Activated naive CD4-positive, alpha-beta T cell treated with anti-CD3 and anti-CD28 coated beads, Interleukin-2, amount 50 U/mL, for 72 hours (primary cell): Measurements from ENCODE around the gene KRT83. TPM values are rescaled to one million over a fixed set of nuclear protein-coding genes. Genes with fewer than 3 reads are reported as not detected.
A peak's percentile ranks its signal among the peaks of the same experiment; 100 is the strongest.
"Not testable (repeated sequence)": the region's sequence is repeated elsewhere in the genome, so short reads cannot be mapped to it uniquely, and the experiment has no call there.

Source experiments
- ATAC-seq, 2 donors: fragments of 150-1000 bp; cut with Tn5 transposase; 2 replicates each; pipeline ENCODE4 v1.10.0; 2021; ENCODE audit warnings: mild to moderate bottlenecking in 2 of 2, moderate library complexity in 2 of 2
- DNase-seq, 2 donors: peaks; one replicate each; pipeline ENCODE4 v3.0.0; 2021 to 2022; ENCODE audit warnings: low spot score in 2 of 2
- H3K27ac Mint-ChIP-seq, 2 donors: one replicate each; pipeline ENCODE4 v1.8.0; 2022; ENCODE audit warnings: mild to moderate bottlenecking in 2 of 2, mixed read lengths in 2 of 2
- H3K36me3 Mint-ChIP-seq, 2 donors: one replicate each; pipeline ENCODE4 v1.8.0; 2022; ENCODE audit warnings: mixed read lengths in 2 of 2
- H3K9me3 Mint-ChIP-seq, 2 donors: one replicate each; pipeline ENCODE4 v1.8.0; 2022; ENCODE audit warnings: mixed read lengths in 2 of 2
- total RNA-seq, 2 donors: library from RNA; stranded (reverse); gene quantifications; one replicate each; pipeline ENCODE4 v1.2.3, GENCODE V29; 2022

Gene KRT83
- total RNA-seq, 2 donors from 2014 or later = not detected

DNA sequence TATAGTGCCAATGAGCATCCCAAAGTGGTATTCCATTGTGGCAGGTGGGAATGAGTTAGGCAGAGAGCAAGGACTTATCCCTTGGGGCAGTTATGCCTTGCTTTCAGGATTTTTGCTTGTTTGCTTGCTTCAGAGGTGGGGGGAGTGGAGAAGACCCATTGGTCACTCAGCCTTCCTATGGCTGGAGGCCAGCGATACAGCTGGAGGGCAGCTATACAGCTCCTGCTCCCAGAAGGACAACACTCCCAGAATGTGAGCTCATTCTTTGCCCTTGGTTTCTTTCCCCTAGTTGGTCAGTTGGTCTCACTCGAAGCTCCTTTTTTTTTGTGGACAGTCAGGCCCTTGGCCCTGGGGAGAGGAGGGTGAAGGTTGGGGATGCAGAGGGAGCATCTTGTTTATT, 14.5 kb downstream of the KRT83 start:
- H3K9me3 Mint-ChIP-seq = no peaks in the 10 kb centered on the region
- H3K27ac Mint-ChIP-seq = no peak overlapping the region
- H3K36me3 Mint-ChIP-seq = peaks cover 0 to 4% of the 10 kb centered on the region in 2 donors
- DNase-seq = no peak
- ATAC-seq = no peak

DNA sequence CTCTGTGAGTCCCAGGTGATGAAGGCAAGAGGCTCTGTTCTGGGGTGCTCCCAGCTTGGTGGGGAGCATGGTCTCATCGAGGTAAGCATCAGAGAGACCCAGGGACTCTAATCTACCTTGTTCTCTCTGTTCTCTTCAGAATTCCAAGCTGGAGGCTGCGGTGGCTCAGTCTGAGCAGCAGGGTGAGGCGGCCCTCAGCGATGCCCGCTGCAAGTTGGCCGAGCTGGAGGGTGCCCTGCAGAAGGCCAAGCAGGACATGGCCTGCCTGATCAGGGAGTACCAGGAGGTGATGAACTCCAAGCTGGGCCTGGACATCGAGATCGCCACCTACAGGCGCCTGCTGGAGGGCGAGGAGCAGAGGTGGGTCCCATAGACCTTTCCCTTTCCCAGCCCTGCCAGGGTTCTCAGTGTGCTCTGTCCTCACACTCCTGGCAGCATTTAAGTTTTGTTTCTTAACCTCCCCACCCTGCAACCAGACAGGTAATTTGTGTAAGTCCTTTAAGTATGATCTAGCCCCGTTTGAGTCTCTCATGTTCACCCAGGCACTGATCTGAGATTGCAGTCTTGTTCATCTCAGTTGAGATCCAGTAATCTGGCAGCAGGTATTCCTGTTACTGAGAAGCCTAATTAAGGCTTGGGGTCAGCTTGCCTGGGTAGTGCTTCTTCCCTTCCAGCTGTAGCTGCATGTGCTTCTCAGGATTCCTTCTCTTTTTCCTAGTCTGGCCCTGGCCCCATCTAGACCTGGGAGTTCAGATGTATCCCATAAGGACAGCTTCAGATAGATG, 15.1 kb downstream of the KRT83 start:
- Mint-ChIP-seq H3K36me3 (peaks cover 0 to 4% of the 10 kb centered on the region in 2 donors), H3K9me3 (no peaks in the 10 kb centered on the region), H3K27ac (no peak overlapping the region)
- ATAC-seq = no peak
- peak in 1 of 2 donors; percentile 21 for DNase-seq

DNA sequence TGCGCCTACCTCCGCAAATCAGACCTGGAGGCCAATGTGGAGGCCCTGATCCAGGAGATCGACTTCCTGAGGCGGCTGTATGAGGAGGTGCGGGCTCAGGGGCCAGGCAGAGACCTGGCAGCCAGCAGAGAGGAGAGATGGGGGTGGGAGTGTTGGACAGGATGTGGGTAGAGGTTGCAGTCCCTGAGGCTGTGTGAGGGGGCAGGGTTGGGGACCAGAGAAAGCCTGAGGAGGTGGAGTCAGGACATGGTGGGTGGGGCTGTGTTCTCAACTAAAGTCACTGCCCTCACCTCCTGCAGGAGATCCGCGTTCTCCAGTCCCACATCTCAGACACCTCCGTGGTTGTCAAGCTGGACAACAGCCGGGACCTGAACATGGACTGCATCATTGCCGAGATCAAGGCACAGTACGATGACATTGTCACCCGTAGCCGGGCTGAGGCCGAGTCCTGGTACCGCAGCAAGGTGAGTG, 16.2 kb downstream of the KRT83 start:
- not testable (repeated sequence) for H3K9me3 Mint-ChIP-seq, H3K27ac Mint-ChIP-seq, DNase-seq, H3K36me3 Mint-ChIP-seq
- ATAC-seq = peak; percentile 44 to 57

DNA sequence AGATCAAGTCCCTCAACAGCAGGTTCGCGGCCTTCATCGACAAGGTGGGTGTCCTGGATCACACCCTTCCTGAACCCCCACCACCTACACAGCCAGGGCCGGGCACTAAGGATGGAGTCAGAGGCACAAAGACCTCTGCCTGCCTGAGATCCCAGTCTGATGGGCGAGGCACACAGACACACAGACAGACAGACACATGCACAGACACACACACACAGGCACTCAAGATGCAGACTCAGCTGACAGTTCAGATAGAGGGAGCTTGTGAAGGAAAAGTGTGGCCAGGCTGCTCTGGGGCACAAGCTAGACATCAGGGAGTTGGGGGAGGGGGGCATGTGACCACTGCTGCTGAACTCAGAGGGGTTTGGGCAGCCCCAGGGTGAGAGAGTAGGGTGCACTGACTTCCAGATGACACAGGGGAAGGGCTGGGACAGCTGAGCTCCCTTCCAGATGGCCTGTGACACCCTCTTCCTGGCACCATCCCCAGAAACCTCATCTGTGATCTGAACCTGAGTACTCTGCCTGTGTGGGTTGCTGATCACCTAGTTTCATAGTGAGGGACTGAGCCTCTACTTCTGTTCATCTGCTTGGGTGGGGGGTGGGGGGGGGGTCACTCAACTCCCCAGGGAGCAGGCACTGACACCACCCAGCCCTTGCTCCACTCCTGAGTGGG, 18.8 kb downstream of the KRT83 start:
- ATAC-seq = not testable (repeated sequence)

DNA sequence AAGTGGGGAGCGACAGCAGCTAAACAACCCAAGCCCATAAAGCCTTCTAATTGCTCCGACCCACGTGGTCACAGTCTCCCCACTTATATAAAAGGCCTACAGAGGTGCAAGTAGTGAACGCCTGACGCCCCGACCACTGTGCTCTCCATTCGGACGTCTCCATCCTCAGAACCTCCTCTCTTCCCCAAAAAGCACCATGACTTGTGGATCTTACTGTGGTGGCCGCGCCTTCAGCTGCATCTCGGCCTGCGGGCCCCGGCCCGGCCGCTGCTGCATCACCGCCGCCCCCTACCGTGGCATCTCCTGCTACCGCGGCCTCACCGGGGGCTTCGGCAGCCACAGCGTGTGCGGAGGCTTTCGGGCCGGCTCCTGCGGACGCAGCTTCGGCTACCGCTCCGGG, 19.5 kb downstream of the KRT83 start:
- H3K27ac Mint-ChIP-seq, ATAC-seq, H3K36me3 Mint-ChIP-seq, DNase-seq, H3K9me3 Mint-ChIP-seq: not testable (repeated sequence)

More for the DNA sequence above, 18.8 kb downstream of the KRT83 start:
- not testable (repeated sequence) for H3K36me3 Mint-ChIP-seq, H3K9me3 Mint-ChIP-seq, DNase-seq, H3K27ac Mint-ChIP-seq

DNA sequence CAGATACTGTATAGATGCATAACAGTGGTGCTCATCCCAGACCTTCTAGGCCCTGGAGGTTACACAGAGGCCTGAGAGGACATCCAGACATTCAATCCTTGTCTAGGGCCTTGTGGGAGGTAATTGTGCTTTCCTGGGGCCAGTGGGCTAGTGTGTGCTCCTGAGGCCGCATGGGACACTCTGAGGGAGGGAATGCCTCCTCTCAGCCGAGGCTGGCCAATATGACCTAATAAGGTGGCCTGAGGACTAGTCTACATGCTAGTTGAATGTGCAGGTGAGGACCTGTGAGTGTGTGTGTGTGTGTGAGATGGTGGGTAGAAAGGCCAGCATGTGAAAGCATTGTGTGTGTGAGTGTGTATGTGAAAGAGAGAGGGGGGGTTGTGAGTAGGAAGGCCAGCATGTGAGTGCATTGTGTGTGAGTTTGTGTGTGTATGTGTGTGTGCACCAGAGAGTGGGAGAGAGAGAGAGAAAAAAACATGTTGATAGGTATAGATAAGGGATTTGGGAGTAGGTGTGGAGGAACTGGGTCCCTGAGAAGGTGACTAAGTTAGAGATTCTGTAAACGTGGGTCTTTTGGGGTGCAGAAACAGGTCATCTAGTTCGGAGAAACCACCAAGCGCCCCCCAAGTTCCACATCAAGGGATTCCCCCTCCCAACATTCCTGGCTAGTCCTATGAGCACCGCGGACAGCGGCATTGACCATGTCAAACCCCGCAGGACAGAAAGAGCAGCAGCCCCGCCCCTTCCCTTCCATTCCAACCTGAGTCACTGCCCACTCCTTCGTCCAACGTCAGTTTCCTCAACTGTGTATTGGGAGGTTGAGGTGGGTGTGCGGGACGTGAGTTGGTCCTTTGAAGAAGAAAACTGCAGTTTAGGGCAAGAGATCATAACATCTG, 20.2 kb downstream of the KRT83 start:
- no peak overlapping the region for H3K27ac Mint-ChIP-seq
- no peaks in the 10 kb centered on the region for H3K36me3 Mint-ChIP-seq
- ATAC-seq (no peak), DNase-seq (peak in 1 of 2 donors; percentile 26)
- H3K9me3 Mint-ChIP-seq = no peaks in the 10 kb centered on the region

DNA sequence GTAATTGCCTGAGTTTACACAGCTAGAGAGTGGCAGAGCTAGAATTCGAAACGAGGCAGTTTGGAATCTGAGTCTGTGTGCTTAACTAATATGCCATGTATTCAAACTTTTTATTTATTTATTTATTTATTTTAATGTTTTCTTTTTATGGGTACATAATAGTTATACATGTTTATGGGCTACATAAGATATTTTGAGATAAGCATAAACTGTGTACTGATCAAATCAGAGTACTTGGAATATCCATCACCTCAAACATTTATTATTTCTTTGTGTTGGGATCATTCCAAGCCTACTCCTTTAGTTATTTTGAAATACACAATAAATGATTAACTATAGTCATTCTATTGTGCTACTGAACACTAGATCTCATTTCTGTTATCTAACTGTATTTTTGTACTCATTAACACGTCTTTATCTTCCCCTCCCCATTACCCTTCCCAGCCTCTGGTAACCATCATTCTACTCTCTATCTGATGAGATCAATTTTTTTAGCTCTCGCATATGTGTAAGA, 22.5 kb downstream of the KRT83 start:
- Mint-ChIP-seq H3K27ac (no peak overlapping the region), H3K9me3 (no peaks in the 10 kb centered on the region), H3K36me3 (no peaks in the 10 kb centered on the region)
- no peak for ATAC-seq
- no peak for DNase-seq

DNA sequence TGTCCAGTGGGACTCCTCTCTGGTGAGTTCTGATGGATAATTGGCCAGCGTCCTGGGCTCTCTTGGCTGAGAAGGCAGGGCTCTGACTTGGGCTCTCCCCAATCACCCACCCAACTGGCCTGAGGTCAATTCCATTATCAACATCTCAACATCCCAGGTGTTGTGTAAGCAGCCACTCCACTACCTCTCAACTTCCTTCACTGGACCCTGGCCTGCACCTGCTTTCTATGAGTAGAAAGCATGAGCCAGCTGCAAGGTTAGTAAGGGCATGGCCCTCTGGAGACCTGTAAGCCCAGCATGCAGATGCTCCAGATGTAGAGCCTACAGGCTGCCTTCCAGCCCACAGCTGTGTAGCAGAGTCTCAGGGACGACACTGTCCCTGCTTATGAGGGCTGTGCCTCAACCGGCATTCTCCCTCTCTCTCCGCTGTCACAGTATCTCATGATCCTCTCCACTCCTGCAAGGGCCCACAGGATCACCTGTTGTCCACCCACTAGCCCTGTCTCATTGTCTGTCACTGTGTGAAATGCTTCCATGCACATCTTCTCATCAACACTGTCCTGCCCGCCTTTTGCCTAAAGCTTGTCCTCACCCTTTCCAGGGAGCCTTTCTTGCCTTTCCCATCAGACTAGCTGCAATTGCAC, 24.5 kb downstream of the KRT83 start:
- Mint-ChIP-seq H3K9me3 (no peaks in the 10 kb centered on the region), H3K27ac (no peak overlapping the region), H3K36me3 (no peaks in the 10 kb centered on the region)
- ATAC-seq (no peak), DNase-seq (peak in 1 of 2 donors; percentile 20)

DNA sequence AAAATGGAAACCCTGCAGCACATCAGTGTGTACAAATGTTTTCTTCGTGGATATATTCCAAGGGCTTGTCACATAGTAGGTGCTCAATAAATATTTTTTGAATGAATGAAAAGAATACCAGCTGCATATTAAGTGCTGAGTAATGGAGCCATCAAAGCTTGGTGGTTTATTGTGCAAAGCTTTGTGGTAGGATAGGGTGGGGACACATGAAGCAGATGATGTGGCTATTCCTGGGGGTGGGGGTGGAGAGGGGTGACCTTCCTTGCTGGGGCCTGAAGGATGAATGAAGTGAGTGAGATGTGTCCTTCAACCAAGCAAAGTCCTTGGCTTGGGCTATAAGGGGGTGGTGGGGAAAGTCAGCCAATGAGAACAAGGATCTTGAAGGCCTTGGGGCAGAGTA, 25.5 kb downstream of the KRT83 start:
- ATAC-seq (no peak), DNase-seq (peak in 1 of 2 donors; percentile 20)
- Mint-ChIP-seq H3K9me3 (no peaks in the 10 kb centered on the region), H3K27ac (no peak overlapping the region), H3K36me3 (no peaks in the 10 kb centered on the region)

DNA sequence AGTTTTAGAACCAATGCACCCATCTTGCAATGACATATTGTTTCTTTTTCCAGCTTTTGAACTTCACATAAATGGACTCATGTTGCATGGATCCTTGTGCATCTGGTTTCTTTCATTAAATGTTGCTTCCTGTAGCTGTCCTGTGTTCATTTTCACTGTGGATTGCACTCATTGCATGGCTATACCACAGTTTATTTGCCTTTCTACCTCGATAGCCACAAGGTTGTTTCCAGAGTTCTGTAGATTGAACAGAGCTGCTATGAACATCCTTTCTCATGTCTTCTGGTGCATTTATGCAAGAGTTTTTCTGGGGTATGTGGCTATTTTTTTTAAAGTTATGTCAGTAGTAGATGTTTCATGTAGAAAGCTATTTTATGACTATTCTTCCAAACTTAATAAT, 26.4 kb downstream of the KRT83 start:
- ATAC-seq (no peak), DNase-seq (no peak)
- H3K27ac Mint-ChIP-seq = no peak overlapping the region
- no peaks in the 10 kb centered on the region for H3K9me3 Mint-ChIP-seq
- no peaks in the 10 kb centered on the region for H3K36me3 Mint-ChIP-seq

DNA sequence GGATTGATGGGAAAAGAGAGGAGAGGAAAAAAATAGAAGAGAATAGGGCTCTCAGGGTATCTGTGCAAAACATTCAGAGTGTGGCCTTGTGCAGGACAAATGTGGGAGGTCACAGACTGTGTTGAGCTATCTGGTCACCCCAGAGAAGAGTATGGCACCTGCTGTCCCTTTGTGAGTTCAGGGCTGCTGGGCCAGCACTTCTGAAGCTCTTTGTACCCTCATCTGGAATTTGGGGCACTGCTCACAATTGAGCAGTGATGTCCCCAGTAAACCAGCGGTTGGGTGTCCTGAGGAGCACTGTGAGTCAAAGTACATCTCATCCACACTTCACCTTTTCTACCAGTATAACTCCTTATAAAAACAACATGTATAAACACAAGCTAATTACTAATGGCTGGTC, 27.3 kb downstream of the KRT83 start:
- ATAC-seq (no peak), DNase-seq (peak in 1 of 2 donors; percentile 18)
- no peak overlapping the region for H3K27ac Mint-ChIP-seq
- H3K36me3 Mint-ChIP-seq = no peaks in the 10 kb centered on the region
- no peaks in the 10 kb centered on the region for H3K9me3 Mint-ChIP-seq

DNA sequence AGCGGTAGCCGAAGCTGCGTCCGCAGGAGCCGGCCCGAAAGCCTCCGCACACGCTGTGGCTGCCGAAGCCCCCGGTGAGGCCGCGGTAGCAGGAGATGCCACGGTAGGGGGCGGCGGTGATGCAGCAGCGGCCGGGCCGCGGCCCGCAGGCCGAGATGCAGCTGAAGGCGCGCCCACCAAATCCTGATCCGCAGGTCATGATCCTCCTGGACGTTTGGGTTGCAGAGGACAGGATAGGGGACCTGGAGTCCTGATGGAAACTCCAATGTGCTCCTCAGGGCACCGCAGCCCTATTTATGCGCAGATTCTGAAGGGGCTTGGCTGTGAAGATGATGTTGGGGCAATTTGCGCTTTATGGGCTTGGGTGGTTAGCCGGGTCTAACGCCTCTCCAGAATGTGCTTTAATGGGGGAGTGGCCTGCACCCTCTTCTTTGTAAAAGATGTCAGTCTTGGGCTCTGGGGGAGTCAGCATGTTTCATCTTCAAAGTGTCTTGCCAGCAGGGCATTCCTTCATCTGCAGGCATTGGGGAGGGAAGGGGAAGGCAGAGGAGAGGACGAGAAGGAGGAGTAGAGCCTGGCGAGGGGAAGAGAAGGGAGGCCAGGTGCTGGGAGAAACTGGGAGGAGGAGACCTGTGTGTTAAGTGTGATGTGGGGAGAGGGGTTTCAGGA, 29.8 kb downstream of the KRT83 start, which contains the start of gene KRT81:
TSS of gene KRT81 (minus strand) at position 268 of the 669 bp plus-strand sequence. CDS start at position 199, 69 bp downstream.
- Mint-ChIP-seq H3K9me3 (no peaks in the 10 kb centered on the region), H3K27ac (no peak within 1 kb of the TSS), H3K36me3 (no peaks in the 10 kb centered on the region)
- DNase-seq = no peak
- no peak for ATAC-seq

DNA sequence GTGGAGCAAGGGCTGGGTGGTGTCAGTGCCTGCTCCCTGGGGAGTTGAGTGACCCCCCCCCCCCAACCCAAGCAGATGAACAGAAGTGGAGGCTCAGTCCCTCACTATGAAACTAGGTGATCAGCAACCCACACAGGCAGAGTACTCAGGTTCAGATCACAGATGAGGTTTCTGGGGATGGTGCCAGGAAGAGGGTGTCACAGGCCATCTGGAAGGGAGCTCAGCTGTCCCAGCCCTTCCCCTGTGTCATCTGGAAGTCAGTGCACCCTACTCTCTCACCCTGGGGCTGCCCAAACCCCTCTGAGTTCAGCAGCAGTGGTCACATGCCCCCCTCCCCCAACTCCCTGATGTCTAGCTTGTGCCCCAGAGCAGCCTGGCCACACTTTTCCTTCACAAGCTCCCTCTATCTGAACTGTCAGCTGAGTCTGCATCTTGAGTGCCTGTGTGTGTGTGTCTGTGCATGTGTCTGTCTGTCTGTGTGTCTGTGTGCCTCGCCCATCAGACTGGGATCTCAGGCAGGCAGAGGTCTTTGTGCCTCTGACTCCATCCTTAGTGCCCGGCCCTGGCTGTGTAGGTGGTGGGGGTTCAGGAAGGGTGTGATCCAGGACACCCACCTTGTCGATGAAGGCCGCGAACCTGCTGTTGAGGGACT, 30.6 kb downstream of the KRT83 start:
- not testable (repeated sequence) for DNase-seq, H3K27ac Mint-ChIP-seq, ATAC-seq, H3K36me3 Mint-ChIP-seq, H3K9me3 Mint-ChIP-seq

DNA sequence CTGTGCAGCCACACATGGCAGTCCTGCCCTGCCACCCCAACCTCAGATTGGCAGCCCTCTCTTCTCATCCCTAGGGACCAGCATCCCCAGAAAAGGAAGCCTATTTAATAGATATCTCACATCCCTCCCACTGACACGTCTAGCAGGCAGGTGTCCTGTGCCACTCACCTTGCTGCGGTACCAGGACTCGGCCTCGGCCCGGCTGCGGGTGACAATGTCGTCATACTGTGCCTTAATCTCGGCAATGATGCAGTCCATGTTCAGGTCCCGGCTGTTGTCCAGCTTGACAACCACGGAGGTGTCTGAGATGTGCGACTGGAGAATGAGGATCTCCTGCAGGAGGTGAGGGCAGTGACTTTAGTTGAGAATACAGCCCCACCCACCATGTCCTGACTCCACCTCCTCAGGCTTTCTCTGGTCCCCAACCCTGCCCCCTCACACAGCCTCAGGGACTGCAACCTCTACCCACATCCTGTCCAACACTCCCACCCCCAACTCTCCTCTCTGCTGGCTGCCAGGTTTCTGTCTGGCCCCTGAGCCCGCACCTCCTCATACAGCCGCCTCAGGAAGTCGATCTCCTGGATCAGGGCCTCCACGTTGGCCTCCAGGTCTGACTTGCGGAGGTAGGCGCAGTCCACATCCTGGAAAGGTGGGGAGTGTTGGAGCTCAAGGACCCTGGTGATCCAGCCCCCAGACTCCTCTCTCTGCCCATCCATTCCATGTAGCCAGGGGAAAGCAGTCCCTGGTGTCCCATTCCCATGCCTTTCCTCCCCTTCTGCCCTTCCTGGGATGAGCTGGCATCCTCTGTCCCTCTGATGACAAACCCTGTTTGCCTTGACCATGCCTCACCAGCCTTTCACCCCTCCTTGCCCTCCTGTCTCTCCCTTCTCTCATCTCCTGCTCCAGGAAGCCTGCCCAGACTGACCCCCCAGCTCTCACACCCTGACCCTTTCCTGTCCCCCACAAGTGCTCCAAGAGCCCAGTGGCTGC, 33.1 kb downstream of the KRT83 start:
- peak overlapping the region; percentile 23 to 42 for H3K27ac Mint-ChIP-seq
- H3K36me3 Mint-ChIP-seq, DNase-seq, H3K9me3 Mint-ChIP-seq: not testable (repeated sequence)
- ATAC-seq = peak; percentile 22 to 40
